HEK293T (cell line): ENCODE data around the gene MAP3K14.

Source experiments
- ARNT ChIP-seq: fragments of 450-650 bp; IDR thresholded peaks from 2 replicates; pipeline ENCODE4 v1.6.1; 2017; ENCODE audit warnings: mild to moderate bottlenecking
- BHLHE40 ChIP-seq: fragments of 450-650 bp; IDR thresholded peaks from 2 replicates; pipeline ENCODE4 v1.6.1; 2016; ENCODE audit warnings: mild to moderate bottlenecking, moderate library complexity, borderline replicate concordance
- ELF4 ChIP-seq: fragments of 450-650 bp; IDR thresholded peaks from 2 replicates; pipeline ENCODE4 v1.6.1; 2017; ENCODE audit warnings: antibody characterized with exemption
- FOXA1 ChIP-seq: fragments of 450-650 bp; IDR thresholded peaks from 2 replicates; pipeline ENCODE4 v1.6.1; 2016; ENCODE audit warnings: mild to moderate bottlenecking
- FOXK2 ChIP-seq: fragments of 450-650 bp; IDR thresholded peaks from 2 replicates; pipeline ENCODE4 v1.6.1; 2016; ENCODE audit warnings: mild to moderate bottlenecking
- FOXM1 ChIP-seq: fragments of 450-650 bp; IDR thresholded peaks from 2 replicates; pipeline ENCODE4 v1.6.1; 2017; ENCODE audit warnings: mild to moderate bottlenecking, borderline replicate concordance
- HDGF ChIP-seq: fragments of 450-650 bp; IDR thresholded peaks from 2 replicates; pipeline ENCODE4 v1.6.1; 2017; ENCODE audit warnings: antibody characterized with exemption, borderline replicate concordance
- L3MBTL2 ChIP-seq: fragments of 450-650 bp; conservative IDR thresholded peaks from 2 replicates; pipeline ENCODE4 v1.6.1; 2016; ENCODE audit warnings: mild to moderate bottlenecking
- NFRKB ChIP-seq: fragments of 450-650 bp; IDR thresholded peaks from 2 replicates; pipeline ENCODE4 v1.6.1; 2016; ENCODE audit warnings: mild to moderate bottlenecking, moderate library complexity
- SP1 ChIP-seq: fragments of 450-650 bp; IDR thresholded peaks from 2 replicates; pipeline ENCODE4 v1.6.1; 2017
- SUZ12 ChIP-seq: fragments of 450-650 bp; IDR thresholded peaks from 2 replicates; pipeline ENCODE4 v1.6.1; 2016; ENCODE audit warnings: mild to moderate bottlenecking
- TARDBP ChIP-seq: fragments of 450-650 bp; IDR thresholded peaks from 2 replicates; pipeline ENCODE4 v1.6.1; 2016
- ZNF384 ChIP-seq: fragments of 450-650 bp; IDR thresholded peaks from 2 replicates; pipeline ENCODE4 v1.6.1; 2016

DNA sequence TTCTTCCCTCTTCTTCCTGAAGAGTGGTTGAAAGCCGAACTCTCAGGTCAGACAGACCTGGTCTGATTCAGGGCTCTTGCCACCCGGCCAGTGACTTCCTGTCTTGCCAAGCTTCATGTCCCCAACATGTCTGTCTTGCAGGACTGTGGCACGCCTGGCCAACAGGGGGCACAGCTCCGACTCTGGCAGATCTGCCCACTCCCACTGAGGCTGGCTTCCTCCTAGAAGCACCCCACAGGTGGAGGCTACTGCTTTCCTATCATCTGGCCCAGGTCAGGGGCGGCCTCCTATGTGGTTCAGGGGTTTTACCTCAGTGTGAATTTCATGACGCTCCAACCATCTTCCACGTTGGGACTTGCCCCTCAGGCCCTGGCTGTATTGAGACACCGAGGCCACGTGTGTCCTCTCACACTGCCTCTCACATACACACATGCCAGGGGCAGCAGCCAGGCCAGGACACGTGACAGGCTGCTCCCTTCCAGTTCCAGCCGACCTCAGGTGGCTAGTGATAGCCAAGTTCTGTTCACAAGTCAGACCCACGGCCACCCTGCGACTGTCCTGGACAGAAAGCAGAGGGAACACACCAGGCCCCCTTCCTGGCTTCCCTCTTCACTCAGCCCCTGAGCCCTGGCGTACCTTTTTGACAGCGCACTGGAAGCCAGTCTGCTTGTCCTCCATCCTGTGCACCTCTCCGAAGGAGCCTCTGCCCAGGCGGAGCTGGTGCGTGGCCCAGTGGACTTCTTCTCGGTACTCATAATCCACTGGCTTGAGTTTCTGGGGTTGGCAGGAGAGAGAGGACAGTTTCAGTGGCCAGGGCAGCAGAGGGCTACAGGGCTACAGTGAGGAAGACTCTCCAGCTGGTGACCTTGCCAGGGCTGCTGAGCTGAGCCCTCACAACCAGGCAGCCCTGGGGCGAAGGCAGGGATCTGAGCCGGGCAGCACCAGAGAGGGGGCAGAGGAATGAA lies 32.4 kb downstream of the MAP3K14 start:
- TF ChIP-seq BHLHE40 (no peak), SUZ12 (no peak), FOXK2 (no peak), SP1 (no peak), ZNF384 (no peak), TARDBP (no peak), FOXA1 (no peak), L3MBTL2 (no peak), HDGF (no peak), NFRKB (no peak), ELF4 (no peak), FOXM1 (no peak), ARNT (no peak)
